Suprapubic skin (tissue), 4 donors: ENCODE measurements around the gene RALGPS2. TPM values are rescaled to one million over a fixed set of nuclear protein-coding genes. Genes with fewer than 3 reads are reported as not detected.

Source experiments
- DNase-seq, 2 donors: peaks; one replicate each; pipeline ENCODE4 v3.0.0-alpha.2; 2019; ENCODE audit warnings: low spot score in 2 of 2
- H3K27ac ChIP-seq: fragments of 200-600 bp; sonication (generic); one replicate; pipeline ENCODE4 v1.5.1; 2019
- H3K27me3 ChIP-seq: fragments of 200-600 bp; sonication (generic); one replicate; pipeline ENCODE4 v1.5.1; 2019
- H3K36me3 ChIP-seq: fragments of 200-600 bp; sonication (generic); one replicate; pipeline ENCODE4 v1.5.1; 2019
- H3K4me1 ChIP-seq: fragments of 200-600 bp; sonication (generic); one replicate; pipeline ENCODE4 v1.5.1; 2019
- H3K4me3 ChIP-seq: fragments of 200-600 bp; sonication (generic); one replicate; pipeline ENCODE4 v1.5.1; 2019; ENCODE audit warnings: mild to moderate bottlenecking
- H3K9me3 ChIP-seq: fragments of 200-600 bp; sonication (generic); one replicate; pipeline ENCODE4 v1.5.1; 2019
- CTCF ChIP-seq, 2 donors: fragments of 200-600 bp in 1 of 2; fragments of 450-650 bp in 1 of 2; sonication (generic) in 1 of 2; IDR thresholded peaks; one replicate each; pipeline ENCODE4 v1.5.1; 2016 to 2019; ENCODE audit warnings: antibody characterized with exemption in 2 of 2, mild to moderate bottlenecking in 1 of 2, moderate library complexity in 1 of 2
- EP300 ChIP-seq: sonication (generic); formaldehyde crosslinking; IDR thresholded peaks from one replicate; pipeline ENCODE4 v1.6.1; 2017; ENCODE audit warnings: antibody characterized with exemption
- POLR2A ChIP-seq, 2 donors: fragments of 450-650 bp; IDR thresholded peaks; one replicate each; pipeline ENCODE4 v1.6.1; 2017; ENCODE audit warnings: antibody characterized with exemption in 2 of 2, mild to moderate bottlenecking in 2 of 2, moderate library complexity in 2 of 2
- POLR2AphosphoS5 ChIP-seq, 3 donors: sonication (generic); formaldehyde crosslinking; IDR thresholded peaks; one replicate each; pipeline ENCODE4 v1.6.1; 2017; ENCODE audit warnings: antibody characterized with exemption in 3 of 3
- WGBS: methylation state at CpG from one replicate; pipeline ENCODE4 v1.1.5; 2018; 5-methylcytosine and 5-hydroxymethylcytosine counted together
- total RNA-seq, 4 donors: library from RNA; depleted of rRNA; stranded (reverse); fragments of >200 nt; gene quantifications; one replicate each; pipeline ENCODE4 v1.1.0, GENCODE V29; 2016

The RALGPS2 gene
- total RNA-seq, 4 donors from 2014 or later, result 16.3 to 47.4 (median 27.8) TPM

GRCh38 chr1:178797590-178797989 is 72.5 kb downstream of the RALGPS2 start:
- TF ChIP-seq POLR2AphosphoS5 (IDR thresholded peaks at IDR 0.05) (no peak), POLR2A (IDR thresholded peaks at IDR 0.05) (no peak), EP300 (no peak), CTCF (IDR thresholded peaks at IDR 0.05) (no peak)
- H3K36me3 ChIP-seq, result peaks cover 3% of the 10 kb centered on the region
- H3K4me3 ChIP-seq, result no peak overlapping the region
- 98% methylated on average over 2 of the region's 2 CpGs for WGBS
- no peaks in the 10 kb centered on the region for H3K27me3 ChIP-seq
- DNase-seq, result no peak
- H3K27ac ChIP-seq, result no peak overlapping the region
- H3K4me1 ChIP-seq, result no peaks in the 10 kb centered on the region
- no peaks in the 10 kb centered on the region for H3K9me3 ChIP-seq

GRCh38 chr1:178798232-178798861 is 73.3 kb downstream of the RALGPS2 start:
- H3K4me1 ChIP-seq, result no peaks in the 10 kb centered on the region
- no peak overlapping the region for H3K27ac ChIP-seq
- 85% methylated on average over 6 of the region's 6 CpGs for WGBS
- H3K36me3 ChIP-seq, result peaks cover 3% of the 10 kb centered on the region
- no peaks in the 10 kb centered on the region for H3K9me3 ChIP-seq
- no peak overlapping the region for H3K4me3 ChIP-seq
- TF ChIP-seq CTCF (IDR thresholded peaks at IDR 0.05), result no peak
- TF ChIP-seq EP300, result no peak
- no peak for TF ChIP-seq POLR2AphosphoS5 (IDR thresholded peaks at IDR 0.05)
- no peak for TF ChIP-seq POLR2A (IDR thresholded peaks at IDR 0.05)
- no peaks in the 10 kb centered on the region for H3K27me3 ChIP-seq
- DNase-seq, result no peak

GRCh38 chr1:178802873-178803272 is 77.8 kb downstream of the RALGPS2 start:
- H3K27me3 ChIP-seq, result no peaks in the 10 kb centered on the region
- no peak overlapping the region for H3K27ac ChIP-seq
- DNase-seq, result no peak
- H3K9me3 ChIP-seq, result no peaks in the 10 kb centered on the region
- 91% methylated on average over 3 of the region's 3 CpGs for WGBS
- no peaks in the 10 kb centered on the region for H3K4me1 ChIP-seq
- H3K4me3 ChIP-seq, result no peak overlapping the region
- no peak for TF ChIP-seq POLR2A (IDR thresholded peaks at IDR 0.05)
- TF ChIP-seq POLR2AphosphoS5 (IDR thresholded peaks at IDR 0.05), result no peak
- no peak for TF ChIP-seq EP300
- TF ChIP-seq CTCF (IDR thresholded peaks at IDR 0.05), result no peak
- H3K36me3 ChIP-seq, result peaks cover 3% of the 10 kb centered on the region

- Histone ChIP-seq H3K4me3 (no peak overlapping the region), H3K9me3 (no peaks in the 10 kb centered on the region), H3K4me1 (no peaks in the 10 kb centered on the region), H3K36me3 (peaks cover 5% of the 10 kb centered on the region), H3K27ac (no peak overlapping the region), H3K27me3 (no peaks in the 10 kb centered on the region)
- TF ChIP-seq POLR2A (IDR thresholded peaks at IDR 0.05) (no peak), CTCF (IDR thresholded peaks at IDR 0.05) (no peak), EP300 (no peak)
- WGBS, result 96% methylated on average over 9 of the region's 9 CpGs
- no peak for DNase-seq
Observed at GRCh38 chr1:178806665-178807300, 81.7 kb downstream of the RALGPS2 start.

- Histone ChIP-seq H3K27ac (no peak overlapping the region), H3K36me3 (peaks cover 5% of the 10 kb centered on the region), H3K4me1 (no peaks in the 10 kb centered on the region), H3K27me3 (no peaks in the 10 kb centered on the region), H3K9me3 (no peaks in the 10 kb centered on the region), H3K4me3 (no peak overlapping the region)
- 92% methylated on average over 3 of the region's 3 CpGs for WGBS
- TF ChIP-seq CTCF (IDR thresholded peaks at IDR 0.05), result no peak
- no peak for TF ChIP-seq POLR2A (IDR thresholded peaks at IDR 0.05)
- TF ChIP-seq EP300, result no peak
- no peak for TF ChIP-seq POLR2AphosphoS5 (IDR thresholded peaks at IDR 0.05)
- no peak for DNase-seq
Observed at GRCh38 chr1:178808529-178808928, 83.5 kb downstream of the RALGPS2 start.
